OCI-LY1 (cell line): Measurements from ENCODE around the gene HAPLN2.

ENCODE experiments used
- EZH2 ChIP-seq: fragments of 200-600 bp; sonication (generic), shearing (Covaris generic); IDR thresholded peaks from 2 replicates; pipeline ENCODE4 v1.8.0; 2017; ENCODE audit warnings: borderline replicate concordance, mixed run types, mild to moderate bottlenecking, antibody characterized with exemption, low read length, moderate library complexity, mixed read lengths
- TF ChIP-seq, protein P1 (sequence below): fragments of 200-600 bp; sonication (generic), shearing (Covaris generic); IDR thresholded peaks from 2 replicates; pipeline ENCODE4 v1.5.1; 2017; ENCODE audit warnings: mild to moderate bottlenecking, antibody characterized with exemption, low read length, moderate library complexity, mixed read lengths

DNA sequence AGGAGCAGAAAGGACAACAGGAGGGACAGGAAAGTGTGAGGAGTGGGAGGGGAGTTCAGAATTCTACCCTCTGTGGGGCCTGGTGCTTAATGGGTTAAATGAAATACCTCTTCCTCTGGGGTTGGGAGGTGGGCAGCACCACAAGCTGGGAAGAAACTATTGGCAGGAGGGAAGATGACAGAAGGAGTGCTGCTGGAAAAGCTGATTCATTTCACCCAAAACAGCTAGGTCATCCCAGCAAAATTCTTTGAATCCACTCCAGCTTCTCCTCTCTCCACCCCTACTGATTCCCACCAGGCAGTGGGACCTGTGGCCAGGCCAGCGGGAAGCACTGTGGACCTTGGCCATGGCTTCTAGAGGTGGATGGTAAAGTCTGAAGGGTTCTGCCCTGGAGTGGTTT, 35.5 kb downstream of the HAPLN2 start:
- TF ChIP-seq, protein P1, sequence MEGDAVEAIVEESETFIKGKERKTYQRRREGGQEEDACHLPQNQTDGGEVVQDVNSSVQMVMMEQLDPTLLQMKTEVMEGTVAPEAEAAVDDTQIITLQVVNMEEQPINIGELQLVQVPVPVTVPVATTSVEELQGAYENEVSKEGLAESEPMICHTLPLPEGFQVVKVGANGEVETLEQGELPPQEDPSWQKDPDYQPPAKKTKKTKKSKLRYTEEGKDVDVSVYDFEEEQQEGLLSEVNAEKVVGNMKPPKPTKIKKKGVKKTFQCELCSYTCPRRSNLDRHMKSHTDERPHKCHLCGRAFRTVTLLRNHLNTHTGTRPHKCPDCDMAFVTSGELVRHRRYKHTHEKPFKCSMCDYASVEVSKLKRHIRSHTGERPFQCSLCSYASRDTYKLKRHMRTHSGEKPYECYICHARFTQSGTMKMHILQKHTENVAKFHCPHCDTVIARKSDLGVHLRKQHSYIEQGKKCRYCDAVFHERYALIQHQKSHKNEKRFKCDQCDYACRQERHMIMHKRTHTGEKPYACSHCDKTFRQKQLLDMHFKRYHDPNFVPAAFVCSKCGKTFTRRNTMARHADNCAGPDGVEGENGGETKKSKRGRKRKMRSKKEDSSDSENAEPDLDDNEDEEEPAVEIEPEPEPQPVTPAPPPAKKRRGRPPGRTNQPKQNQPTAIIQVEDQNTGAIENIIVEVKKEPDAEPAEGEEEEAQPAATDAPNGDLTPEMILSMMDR, result no peak
- TF ChIP-seq EZH2, result no peak
